HG03108 (cell line): Measurements from ENCODE around the gene SORCS2.
"Not testable (repeated sequence)": the region's sequence is repeated elsewhere in the genome, so short reads cannot be mapped to it uniquely, and the experiment has no call there.

ENCODE experiments used
- ATAC-seq: cut with Tn5 transposase; IDR thresholded peaks from one replicate; pipeline ENCODE4 v1.9.1; 2021; ENCODE audit warnings: moderate library complexity; ENCODE audit not compliant: unreplicated experiment

Gene SORCS2

DNA sequence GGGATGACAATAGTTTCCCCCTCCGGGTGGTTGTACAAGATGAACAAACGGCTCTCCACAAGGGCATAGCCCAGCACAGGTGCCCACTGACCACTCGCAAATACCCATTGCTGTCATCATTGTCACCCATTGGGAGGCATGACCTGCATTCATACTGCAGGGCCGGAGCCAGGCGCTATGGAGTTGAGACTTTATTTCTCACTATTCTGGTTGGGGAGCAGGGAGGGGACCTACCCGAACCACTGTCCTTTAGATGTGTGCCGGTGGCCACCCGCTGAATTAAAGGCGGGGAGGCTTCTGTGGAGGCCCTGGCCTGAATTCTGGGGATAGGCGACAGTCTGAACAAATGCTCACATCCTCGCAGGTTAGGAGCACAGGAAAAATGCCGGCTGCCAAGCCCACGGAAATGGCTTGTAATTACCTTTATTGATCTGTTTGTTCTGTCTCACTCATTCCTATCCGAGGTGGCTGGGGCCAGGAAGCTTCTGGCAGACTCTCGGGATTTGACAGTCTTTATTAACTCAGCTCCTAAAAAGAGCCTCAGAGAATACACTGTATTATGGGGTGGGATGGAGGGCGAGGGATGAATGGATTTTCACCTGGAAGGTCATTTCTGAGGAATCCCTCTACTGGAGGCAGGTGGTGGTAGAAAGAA lies 367.5 kb downstream of the SORCS2 start:
- no peak for ATAC-seq

DNA sequence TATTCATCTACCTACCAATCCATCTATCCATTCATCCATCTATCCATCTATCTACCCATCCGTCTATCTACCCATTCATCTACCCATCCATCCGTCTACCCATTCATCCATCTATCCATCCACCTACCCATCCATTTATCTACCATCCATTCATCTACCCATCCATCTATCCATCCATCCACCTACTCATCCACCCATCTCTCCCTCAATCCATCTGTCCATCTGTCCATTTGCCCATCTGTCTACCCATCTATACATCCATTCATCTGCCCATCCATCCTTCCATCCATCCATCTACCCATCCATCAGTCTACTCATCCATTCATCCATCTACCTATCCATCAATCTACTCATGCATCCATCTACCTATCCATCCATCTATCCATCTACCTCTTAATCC lies 369.2 kb downstream of the SORCS2 start:
- ATAC-seq: no peak

GRCh38 chr4:7564242-7564641 lies 371.9 kb downstream of the SORCS2 start:
- no peak for ATAC-seq

DNA sequence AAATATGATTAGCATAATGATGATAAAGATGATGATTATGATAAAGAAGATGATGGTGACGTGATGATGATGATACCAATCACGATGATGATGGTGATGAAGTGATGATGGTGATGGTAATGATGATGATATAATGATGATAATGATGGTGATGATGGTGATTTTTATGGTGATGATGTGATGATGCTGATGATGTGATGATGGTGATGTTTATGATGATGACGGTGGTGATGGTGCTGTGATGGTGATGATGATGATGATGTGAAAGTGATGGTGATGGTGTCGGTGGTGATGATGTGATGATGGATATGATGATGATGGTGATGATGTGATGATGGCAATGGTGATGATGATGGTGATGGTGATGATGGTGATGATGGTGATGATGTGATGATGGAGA lies 373.1 kb downstream of the SORCS2 start:
- ATAC-seq: no peak

DNA sequence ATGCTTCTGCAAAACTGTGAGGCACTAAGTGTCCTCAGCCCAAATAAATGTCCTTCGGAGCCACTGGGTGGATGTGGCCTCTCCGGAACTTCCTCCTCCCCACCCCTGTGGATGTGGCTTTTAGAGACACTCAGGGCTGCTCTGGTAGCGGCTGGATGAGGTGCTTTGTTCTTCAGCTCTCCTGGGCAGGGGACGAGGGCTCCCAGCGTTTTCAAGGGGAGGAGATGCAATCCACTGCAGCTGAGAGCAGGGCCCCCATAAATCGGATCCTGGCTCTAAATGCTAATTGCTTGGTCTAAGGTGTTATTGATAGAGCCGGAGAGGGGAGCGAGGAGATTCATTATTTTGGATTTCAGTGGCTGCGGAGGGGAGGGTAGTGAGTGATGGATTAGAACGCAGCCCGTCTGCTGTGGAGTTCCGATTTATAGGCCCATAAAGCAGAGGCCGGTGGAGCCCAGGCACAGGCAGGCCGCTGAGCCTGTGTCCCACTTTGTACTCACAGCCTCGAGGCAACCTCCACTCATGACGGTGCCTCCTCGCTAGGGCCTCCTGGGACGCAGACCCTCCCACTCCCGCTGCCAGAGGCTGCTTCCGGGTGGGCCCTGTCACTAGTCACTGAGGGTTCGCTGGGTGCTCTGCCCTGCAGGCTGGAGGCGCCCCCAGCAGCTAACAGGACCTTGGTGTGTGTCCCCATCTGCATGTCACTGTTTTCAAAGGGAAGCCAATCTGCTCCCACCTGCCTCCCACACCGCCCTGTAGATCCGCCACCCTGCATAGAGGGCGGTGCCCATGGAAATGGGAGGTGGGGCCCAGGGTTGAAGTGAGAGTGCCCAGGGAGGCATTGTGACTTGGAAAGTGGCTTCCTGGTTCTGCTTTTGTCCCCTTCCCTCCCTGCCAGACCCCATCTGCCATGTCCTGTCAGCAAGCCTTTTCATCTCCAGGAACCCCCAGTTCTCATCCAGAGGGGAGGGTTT lies 377.8 kb downstream of the SORCS2 start:
- ATAC-seq: no peak

- no peak for ATAC-seq
Observed at GRCh38 chr4:7571001-7571400, 378.7 kb downstream of the SORCS2 start.

GRCh38 chr4:7571701-7572100 lies 379.4 kb downstream of the SORCS2 start:
- ATAC-seq: no peak

- no peak for ATAC-seq
Observed at GRCh38 chr4:7572894-7573293, 380.6 kb downstream of the SORCS2 start.

GRCh38 chr4:7573576-7574091 lies 381.3 kb downstream of the SORCS2 start:
- no peak for ATAC-seq

- ATAC-seq: no peak
Observed at GRCh38 chr4:7574287-7575014, 382.1 kb downstream of the SORCS2 start.

DNA sequence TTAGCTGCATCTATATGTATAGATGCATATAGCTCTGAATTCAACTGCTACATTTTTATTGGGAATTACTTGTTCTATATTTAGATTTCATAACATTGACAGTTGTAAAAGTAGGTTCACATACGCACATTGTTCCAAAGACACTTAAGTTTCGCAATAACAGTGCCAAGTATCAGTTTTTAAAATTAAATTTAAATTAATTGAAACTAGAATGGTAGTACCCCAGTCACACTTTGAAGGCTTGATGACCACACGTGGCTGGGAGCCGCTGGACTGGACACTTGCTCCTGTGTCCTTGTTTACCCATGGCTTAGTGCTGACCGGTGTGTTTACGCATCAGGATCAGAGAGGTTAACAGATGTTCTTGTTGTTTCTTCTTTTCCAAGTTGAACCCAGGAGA lies 383.1 kb downstream of the SORCS2 start:
- ATAC-seq: no peak

- not testable (repeated sequence) for ATAC-seq
Observed at GRCh38 chr4:7577361-7578039, 385.2 kb downstream of the SORCS2 start.

DNA sequence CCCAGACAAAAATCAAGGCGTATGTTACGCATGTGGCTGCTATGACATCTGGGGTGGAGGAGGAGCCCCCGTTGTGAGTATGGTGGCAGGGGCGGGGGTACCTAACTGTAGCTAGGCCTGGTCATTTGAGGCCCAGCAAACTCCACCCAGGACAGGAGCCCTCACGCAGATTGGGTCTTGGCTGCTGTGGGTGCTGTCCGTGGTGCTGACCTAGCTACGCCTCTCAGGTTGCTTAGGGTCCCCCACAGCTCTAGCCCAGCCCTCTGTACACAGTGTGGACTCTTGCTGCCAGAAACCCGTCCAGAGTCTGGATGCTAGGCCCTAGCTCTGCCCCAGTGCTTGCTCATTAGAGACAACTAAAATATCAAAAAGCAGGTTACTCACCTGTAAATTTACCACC lies 389.1 kb downstream of the SORCS2 start:
- no peak for ATAC-seq

DNA sequence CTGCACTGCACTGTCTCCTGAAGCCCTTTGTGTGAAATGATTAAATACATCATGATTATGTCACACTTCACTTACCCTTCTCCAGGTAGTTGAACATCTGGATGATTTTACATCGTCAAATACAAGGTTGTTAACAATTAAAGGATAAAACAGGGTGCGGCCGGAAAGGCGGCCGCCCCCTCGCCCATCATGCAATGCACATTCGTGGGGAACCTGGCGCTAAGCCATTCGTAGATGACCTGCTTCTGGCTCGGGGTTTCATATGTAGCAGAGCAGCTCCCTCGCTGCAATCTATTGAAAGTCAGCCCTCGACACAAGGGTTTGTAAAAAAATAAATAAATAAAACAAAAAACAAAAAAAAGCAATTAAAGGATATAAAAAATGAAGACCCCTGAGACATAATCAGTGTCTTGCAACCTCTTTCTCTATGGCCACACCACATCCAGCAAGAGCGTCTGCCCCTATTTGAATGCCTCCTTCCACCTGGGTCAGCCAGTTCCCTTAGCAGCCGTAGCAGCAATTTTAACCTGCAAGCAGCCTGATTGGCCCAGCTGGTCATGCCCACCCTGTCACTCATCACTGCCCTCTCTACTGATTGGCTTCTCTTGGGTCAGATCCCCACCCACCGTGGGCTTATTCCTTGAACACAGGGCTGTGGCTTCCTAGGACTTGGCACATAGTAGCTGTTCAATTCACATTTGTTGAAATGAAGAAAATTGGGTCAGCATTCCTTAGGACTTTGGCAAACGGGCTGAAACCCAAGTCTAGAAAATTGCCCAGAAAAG lies 390.2 kb downstream of the SORCS2 start:
- ATAC-seq: no peak

- no peak for ATAC-seq
Observed at GRCh38 chr4:7584098-7584497, 391.8 kb downstream of the SORCS2 start.

GRCh38 chr4:7584606-7585159 lies 392.3 kb downstream of the SORCS2 start:
- no peak for ATAC-seq

GRCh38 chr4:7585768-7586167 lies 393.4 kb downstream of the SORCS2 start:
- no peak for ATAC-seq

- no peak for ATAC-seq
Observed at GRCh38 chr4:7587433-7588405, 395.4 kb downstream of the SORCS2 start.
